ENCODE results near the gene FGF11.

FGF11 gene

GRCh38 chr17:7479213-7480088, 40.1 kb downstream of the FGF11 start, which contains the start of gene ZBTB4 (continued):
- TF ChIP-seq TSHZ1 (tag by site-specific recombination; IDR thresholded peaks at IDR 0.05; ENCODE audit: borderline replicate concordance) = no peak
- TF ChIP-seq SCRT2 (tag by site-specific recombination; IDR thresholded peaks at IDR 0.05) = no peak
- no peak for TF ChIP-seq ZNF155 (tag by site-specific recombination; IDR thresholded peaks at IDR 0.05)
- TF ChIP-seq ZNF223 (tag by site-specific recombination; IDR thresholded peaks at IDR 0.05) = no peak
- TF ChIP-seq ZNF112 (tag by site-specific recombination; IDR thresholded peaks at IDR 0.05) = no peak
- TF ChIP-seq ZNF621 (tag by site-specific recombination; IDR thresholded peaks at IDR 0.05) = no peak
- TF ChIP-seq ZNF140 (tag by site-specific recombination; IDR thresholded peaks at IDR 0.05) = no peak
- TF ChIP-seq ZNF266 (tag by site-specific recombination; IDR thresholded peaks at IDR 0.05; ENCODE audit: low read depth) = no peak
- TF ChIP-seq ZBTB48 (tag by site-specific recombination; IDR thresholded peaks at IDR 0.05) = no peak
- TF ChIP-seq ZBTB11 (tag by site-specific recombination; conservative IDR thresholded peaks at IDR 0.05; ENCODE audit: low read depth) = no peak
- TF ChIP-seq ZNF843 (tag by site-specific recombination; IDR thresholded peaks at IDR 0.05) = no peak
- TF ChIP-seq ZNF157 (tag by site-specific recombination; IDR thresholded peaks at IDR 0.05) = no peak
- TF ChIP-seq HOXD13 (CRISPR knock-in tag; IDR thresholded peaks at IDR 0.05; ENCODE audit: borderline replicate concordance) = no peak
- no peak for TF ChIP-seq ZNF26 (tag by site-specific recombination; IDR thresholded peaks at IDR 0.05)
- TF ChIP-seq ZNF324 (tag by site-specific recombination; IDR thresholded peaks at IDR 0.05) = no peak
- peak; percentile 58; the same call in 1 of the 2 replicates for TF ChIP-seq ZNF561 (tag by site-specific recombination; IDR thresholded peaks at IDR 0.05; ENCODE audit: borderline replicate concordance)
- TF ChIP-seq ZNF692 (tag by site-specific recombination; IDR thresholded peaks at IDR 0.05) = no peak
- 0 out of 2 replicates have a peak, but pooled peaks have one; percentile 50 for TF ChIP-seq ZBTB10 (tag by site-specific recombination; IDR thresholded peaks at IDR 0.05)
- no peak for TF ChIP-seq HOXA7 (CRISPR knock-in tag; IDR thresholded peaks at IDR 0.05; ENCODE audit: borderline replicate concordance)
- TF ChIP-seq ZBTB49 (tag by site-specific recombination; IDR thresholded peaks at IDR 0.05; ENCODE audit: low read depth) = no peak
- peak; percentile 73; the same call in 1 of the 2 replicates for TF ChIP-seq ZNF398 (tag by site-specific recombination; IDR thresholded peaks at IDR 0.05)
